Left colon (tissue), 2 donors: ENCODE results near the gene BTRC. TPM values are rescaled to one million over a fixed set of nuclear protein-coding genes. Genes with fewer than 3 reads are reported as not detected.

Experiments
- ATAC-seq: fragments of 200-7000 bp; cut with Tn5 transposase; one replicate; pipeline ENCODE4 v1.9.1; 2020; ENCODE audit warnings: mild to moderate bottlenecking, moderate library complexity
- DNase-seq, 2 donors: peaks; one replicate each; pipeline ENCODE4 v3.0.0-alpha.2; 2020
- intact Hi-C, 2 donors: fragments of 100-400 bp; cut with DNase I in 1 of 2; cut with micrococcal nuclease in 1 of 2; formaldehyde crosslinking; loops; one replicate each; pipeline versions ENCODE4 v1.11.2 to v1.14.0; 2022; cut with DNase I, micrococcal nuclease
- total RNA-seq, 2 donors: library from RNA; stranded (reverse); fragmentation: NEBNext Ultra II Directional; extraction: Animal tissue kit (Norgen Biotek cat#: 25700); gene quantifications; one replicate each; pipeline ENCODE4 v1.2.1, GENCODE V29; 2021
- donor health status: DM: no; HTN: no; CAD: no.
- donor health status: DM: yes; HTN: yes; CAD: no.

The BTRC gene
- total RNA-seq, 2 donors from 2014 or later, result 13.0 to 15.5 TPM

DNA sequence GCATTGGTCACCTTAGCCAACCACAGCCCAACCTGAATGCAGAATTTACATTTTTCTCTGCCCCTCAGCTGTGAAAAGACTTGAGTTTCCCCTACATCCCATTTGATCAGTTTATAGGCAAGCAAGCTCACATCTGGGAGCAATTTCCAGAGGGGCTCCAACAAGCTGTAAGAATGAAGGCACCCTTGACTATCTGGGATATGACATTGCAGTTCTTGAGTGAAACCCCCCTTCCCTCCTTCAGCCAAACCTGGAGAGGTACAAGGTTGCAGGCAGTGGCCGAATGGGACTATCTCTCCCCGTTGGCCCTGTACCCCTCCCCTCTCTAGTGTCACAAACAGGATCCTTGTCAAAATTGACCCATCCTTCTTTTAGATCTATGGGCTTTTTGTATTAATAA is 203.6 kb downstream of the BTRC start:
- intact Hi-C loops, result no loop called here
- DNase-seq, result no peak
- ATAC-seq, result no peak

DNA sequence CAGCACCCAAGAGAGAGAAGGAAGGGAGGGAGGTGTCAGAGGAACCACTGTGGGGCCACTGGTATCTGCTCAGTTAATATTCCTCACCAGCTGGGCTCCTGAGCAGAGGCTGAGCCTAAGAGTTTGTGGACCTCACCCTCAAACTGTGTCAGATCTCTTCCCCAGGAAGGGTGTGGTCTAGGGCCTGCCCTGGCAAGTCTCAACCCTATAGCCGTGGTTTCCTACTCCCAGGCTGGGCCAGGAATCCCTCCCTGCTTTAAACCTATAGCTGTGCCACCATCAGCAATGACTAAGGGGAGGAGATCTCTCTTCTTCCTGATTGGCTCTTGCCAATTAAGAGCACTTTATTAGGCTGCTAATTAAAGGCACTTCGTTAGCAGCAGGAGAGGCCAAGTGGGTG is 204.2 kb downstream of the BTRC start:
- intact Hi-C loops, result no loop called here
- ATAC-seq (peak; percentile 71), DNase-seq (no peak)

DNA sequence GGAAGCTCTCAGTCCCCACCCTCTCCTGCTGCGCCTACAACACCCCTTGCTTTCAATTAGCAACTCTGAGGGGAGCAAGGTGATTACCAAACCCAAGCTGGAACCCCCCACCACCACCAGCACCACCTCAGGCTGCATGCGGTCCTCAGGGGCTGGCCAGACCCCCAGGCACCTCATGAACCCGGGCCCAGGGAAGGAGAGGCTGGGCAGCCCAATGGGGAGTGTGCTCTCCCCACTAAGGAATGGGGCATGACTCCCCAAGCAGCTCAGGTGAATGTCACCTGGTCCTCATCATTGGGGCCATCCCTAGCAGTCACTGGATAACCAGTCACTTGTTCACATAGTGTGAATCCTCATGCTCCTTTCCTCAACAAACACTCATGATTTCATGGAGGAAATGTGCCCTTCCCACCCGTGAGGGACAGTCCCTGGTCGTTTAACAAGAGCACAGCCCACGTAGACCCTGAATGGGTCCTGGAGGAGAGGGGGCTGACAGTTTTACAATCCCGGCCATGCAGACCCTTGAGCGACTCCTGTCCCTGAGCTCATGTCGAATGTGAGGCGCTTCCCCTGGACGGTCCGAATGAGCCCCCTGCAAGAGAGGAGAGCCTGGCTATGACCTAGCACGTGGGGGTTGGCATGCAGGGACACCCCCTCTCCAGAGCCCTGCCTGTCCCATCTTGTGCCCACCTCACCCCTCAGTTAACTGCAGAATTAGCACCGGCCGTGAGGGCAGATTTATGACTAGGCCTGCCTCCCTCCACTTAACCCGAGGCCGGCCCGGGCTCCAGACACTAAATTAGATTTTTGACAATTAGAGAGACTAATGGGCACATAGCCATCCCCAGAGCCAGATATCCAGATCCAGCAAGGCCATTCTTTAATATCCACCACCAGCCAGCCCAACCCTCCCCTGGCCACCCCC is 205.0 kb downstream of the BTRC start:
- DNase-seq (no peak), ATAC-seq (no peak)
- intact Hi-C loops, result no loop called here

DNA sequence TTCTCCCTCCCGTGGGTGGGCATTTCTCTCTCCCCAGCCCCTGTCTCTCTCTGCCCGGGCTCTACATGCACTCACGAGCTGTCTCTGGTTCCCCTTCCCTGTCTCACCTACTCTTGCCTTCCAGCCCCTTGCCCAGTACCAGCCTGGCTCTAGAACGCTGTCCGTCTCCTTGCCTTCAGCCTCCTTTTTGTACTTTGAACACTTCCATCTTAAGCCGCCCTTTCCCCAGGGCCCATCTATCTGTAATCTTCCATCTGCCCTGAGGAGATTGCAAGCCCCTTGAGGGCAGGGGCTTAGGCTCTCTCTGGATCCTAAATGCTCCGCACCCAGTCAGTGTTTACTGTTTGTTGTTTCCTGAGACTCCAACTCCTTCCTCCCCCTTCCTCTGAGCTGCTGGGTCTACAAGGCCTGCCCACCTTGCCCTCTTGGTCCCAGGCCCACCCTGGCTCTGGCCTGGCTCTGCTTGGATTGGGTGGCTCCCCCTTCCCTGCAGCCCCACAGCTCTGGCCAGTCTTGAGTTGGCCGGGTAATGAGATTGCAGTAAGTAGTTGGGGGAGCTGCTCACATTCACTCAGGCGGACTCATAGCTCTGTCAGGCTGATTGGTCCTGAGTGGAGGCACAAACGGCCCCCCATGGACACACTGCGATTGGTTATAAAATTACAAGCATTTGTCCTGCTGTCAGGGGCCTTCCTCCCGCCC is 205.8 kb downstream of the BTRC start:
- DNase-seq (no peak), ATAC-seq (no peak)
- intact Hi-C loops, result no loop called here

DNA sequence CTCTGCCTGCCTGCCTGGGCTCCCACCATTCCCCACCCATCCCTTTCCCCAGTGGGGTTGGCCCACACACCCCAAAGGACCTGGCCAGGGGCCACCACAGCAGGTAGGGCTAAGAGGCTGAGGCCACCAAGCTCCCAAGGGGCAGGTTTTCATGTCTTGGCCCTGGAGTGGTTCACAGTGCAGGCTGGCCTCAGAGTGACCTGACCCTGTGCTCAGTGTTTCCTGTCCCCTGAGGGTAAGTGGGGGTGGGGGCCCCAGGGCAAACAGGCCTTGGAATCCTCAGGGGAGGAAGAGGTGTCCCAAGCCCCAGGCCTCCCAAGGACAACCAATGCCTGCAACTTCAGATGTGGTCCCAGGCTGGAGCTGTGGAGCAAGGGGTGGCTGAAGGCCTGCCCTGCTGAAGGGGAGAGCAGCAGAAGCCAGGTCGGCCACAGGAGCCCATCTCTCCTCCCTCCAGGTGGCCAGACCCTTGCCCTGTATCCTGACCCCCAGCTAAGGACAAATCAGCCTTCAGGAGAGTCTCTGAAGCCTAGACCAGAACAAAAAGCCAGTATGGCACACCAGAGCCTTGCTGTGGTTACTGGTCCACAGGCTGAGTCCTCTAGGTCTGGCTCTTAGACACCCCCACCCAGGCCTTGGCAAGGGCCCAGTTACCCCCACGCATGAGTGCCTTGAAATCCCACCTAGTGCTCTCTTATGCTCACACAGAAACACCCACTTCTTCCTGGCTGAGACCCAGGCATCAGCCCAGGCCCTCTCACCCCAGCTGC is 206.5 kb downstream of the BTRC start:
- DNase-seq, result no peak
- ATAC-seq, result no peak
- intact Hi-C loops, result no loop called here

DNA sequence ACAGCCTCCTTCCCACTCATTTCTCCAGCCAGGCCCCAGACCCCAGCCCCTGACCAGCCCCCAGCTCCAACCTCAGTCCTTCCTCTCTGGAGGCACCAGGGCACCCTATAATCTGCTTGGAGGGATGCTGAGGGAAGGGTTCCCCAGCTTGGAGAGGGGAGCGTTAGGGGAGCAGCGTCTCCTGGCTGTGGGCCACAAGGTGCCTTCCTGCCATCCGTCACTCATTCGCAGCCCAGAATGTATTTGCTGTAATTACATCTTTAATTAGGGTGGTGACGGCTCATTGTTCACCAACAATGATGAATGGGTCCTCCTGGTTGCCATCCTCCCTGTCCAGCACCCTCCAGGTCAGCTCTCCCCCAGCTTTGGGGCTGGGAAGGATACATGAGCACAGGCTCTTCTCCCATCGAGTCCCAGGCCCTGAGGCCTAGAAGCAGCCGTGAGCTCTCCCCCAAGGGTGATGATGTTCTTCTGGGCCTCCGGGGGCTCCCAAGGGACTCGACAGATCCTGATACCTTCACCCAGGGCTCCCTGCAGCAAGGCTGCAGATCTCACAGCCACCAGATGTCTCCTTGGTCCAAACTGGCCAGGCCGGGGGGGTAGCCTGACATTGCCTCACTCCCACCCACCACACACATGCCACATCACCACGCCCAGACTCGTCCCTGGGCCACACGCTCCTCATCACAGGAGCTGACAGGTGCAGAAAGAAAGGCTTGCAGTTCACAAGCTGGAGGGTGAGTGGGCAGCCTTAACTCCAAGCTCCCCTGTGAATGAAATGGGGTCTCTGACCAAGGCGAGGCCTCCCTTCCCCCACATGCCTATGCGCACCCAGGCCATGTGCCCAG is 207.3 kb downstream of the BTRC start:
- intact Hi-C loops, result no loop called here
- no peak for DNase-seq

DNA sequence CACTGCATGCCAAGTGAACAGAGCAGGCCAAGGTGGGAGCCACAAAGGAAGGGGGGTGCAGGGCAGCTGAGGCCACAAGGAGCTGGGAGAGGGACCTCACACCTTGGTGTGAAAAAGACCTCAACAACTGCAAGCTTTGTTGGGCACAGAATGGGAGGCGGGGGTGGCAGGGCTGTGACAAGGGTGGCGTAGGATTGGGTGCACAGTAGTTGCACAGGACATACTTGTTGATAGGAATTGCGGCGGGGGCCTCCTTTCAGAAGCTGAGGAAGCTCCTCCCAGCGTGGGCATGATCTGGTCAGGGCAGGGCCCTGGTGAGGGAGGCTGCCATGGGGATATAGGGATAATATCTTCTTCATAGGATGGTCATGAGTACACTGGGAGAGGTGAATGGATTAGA is 208.3 kb downstream of the BTRC start:
- intact Hi-C loops, result no loop called here
- no peak for DNase-seq
- no peak for ATAC-seq

More for the DNA sequence above, 207.3 kb downstream of the BTRC start:
- ATAC-seq, result no peak

DNA sequence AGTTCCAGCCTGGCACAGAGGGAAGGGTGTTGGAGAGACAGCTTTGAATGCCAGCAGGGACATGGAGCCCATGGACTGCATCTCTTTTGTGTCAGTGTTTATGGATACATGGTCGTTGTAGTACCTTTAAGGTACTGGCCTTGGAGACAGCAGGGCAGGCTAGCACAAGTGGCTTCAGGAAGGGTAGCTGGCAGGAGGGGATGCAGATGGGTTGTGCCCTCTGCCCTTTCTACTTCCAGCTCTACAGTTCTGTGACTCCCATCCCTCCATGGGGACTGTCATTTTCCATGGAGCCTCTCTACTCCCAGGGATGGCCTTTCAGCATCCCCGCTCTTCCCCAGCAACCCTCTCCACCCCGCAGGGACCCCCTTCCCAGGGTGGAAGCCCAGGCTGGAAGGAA is 209.0 kb downstream of the BTRC start:
- DNase-seq (no peak), ATAC-seq (no peak)
- intact Hi-C loops, result no loop called here

DNA sequence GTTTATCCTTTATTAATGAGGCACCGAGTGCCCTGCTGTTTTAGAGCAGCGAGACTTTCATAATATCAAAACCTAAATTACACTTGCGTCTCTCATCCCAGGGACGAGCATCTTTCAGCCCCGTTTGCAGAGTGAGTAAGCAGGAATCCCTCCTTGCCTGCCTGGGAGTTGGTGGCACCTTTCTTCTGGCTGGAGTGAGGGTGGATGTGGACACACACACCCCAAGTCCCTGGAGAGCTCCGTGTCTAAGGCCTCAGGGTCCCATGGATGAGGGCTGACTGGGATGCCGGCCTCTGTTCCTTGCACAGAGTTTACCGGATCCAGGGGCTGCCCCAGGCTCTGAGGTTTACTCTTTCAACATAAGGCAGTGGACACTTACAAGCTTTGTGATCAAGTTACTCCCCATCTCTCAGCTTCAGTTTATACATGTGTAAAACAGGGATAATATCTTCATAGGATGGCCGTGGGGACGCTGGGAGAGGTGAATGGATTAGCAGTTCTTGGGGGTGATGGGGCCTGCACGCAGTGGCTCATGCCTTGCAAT is 209.6 kb downstream of the BTRC start:
- ATAC-seq, result no peak
- intact Hi-C loops, result no loop called here
- no peak for DNase-seq

DNA sequence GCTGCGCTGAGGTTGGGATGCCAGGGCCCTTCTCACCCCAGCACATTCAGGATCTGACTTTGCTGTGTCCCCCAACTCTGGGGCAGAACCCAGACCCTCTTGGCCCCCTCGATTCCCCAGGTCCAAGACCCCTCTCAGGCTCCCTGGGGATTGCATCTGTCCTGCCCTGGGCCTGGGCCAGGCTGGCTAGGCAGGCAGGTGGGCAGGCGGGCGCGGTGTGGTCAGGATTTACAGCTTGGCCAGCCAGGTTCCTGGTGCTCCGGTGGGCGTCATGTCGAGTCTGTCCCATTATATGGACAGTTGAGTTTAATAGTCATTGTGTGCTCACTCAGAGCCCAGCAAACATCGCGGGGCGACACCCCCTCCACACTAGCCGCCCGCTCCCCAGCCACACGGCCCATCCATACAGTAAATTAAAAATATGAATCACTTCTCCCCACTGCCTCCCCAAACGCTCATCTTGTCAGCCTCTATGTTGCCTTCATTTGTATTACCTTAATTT is 210.6 kb downstream of the BTRC start:
- intact Hi-C loops, result no loop called here
- no peak for ATAC-seq
- no peak for DNase-seq

DNA sequence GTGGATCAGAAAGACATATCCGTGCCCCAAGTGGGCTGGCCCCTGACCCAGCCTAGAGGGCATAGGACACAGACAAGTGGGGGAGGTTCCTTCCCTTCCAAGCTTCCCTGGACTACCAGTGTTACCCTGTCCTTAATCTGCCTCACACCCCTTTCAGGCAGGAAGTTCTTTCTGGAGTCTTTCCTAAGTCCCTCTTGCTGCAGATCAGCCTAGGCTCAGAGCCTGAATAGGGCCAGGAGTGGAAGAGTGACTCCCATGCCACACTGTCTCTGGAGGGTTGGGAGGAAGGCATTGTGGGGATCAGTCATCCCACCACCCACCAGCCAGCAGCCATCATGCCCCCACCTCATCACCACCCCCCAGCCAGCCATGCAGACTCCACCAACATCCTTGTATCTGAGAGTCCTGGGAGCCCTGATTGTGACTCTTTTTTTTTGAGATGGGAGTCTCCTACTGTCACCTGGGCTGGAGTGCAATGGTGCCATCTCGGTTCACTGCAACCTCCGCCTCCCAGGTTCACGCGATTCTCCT is 211.5 kb downstream of the BTRC start:
- DNase-seq, result no peak
- intact Hi-C loops, result no loop called here
- ATAC-seq, result no peak

DNA sequence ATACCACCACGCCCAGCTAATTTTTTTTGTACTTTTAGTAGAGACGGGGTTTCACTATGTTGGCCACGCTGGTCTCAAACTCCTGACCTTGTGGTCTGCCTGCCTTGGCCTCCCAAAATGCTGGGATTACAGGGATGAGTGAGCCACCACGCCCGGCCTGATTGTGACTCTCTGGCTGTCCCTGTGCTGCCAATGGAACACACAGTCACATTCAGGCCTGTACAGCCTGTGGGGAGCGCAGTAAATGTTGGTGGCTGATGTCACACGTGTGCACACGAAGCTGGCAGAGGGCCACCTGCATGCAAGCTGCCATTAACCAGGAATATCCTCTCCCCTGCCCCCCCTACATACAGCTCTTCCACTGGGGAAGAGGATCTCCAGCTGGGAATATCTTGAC is 212.0 kb downstream of the BTRC start:
- intact Hi-C loops, result no loop called here
- ATAC-seq (no peak), DNase-seq (no peak)

DNA sequence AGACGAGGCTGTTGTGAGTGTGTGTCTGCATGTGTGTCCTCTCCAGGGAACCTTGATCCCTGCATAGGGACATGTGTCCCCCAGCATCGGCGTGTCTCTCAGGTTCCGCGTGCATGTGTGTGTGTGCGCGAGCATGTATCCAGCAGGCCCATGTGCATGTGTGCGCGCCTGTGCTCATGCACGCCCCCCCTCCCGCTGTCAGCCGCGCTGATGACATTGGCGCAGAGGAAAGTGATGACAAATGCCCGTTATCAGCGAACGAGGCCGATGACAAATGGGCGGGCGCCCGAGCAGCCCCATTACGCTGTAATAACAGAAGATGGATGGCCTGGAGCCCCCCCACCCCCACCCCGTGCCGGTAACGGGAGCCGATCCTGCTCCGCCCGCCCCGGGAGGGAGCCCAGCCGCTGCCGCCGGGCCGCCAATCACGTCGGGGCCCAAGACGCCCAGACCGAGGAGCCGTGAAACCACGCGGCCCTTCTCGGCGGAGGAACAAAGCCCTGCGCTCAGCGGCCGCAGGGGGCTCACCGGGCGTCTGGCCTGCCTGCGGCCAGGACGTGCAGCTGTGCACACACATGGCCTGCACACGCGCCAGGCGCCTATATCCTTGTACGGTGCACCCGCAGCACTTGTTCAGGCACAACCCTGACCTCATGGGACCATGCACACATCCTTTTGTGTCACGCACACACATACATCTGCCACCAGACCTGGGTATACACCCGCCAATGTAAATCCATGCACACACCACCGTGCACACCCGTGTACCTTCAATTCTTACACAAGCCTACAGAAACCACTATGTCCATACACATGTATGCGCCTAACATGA is 212.6 kb downstream of the BTRC start:
- intact Hi-C loops, result no loop called here
- no peak for ATAC-seq
- no peak for DNase-seq

DNA sequence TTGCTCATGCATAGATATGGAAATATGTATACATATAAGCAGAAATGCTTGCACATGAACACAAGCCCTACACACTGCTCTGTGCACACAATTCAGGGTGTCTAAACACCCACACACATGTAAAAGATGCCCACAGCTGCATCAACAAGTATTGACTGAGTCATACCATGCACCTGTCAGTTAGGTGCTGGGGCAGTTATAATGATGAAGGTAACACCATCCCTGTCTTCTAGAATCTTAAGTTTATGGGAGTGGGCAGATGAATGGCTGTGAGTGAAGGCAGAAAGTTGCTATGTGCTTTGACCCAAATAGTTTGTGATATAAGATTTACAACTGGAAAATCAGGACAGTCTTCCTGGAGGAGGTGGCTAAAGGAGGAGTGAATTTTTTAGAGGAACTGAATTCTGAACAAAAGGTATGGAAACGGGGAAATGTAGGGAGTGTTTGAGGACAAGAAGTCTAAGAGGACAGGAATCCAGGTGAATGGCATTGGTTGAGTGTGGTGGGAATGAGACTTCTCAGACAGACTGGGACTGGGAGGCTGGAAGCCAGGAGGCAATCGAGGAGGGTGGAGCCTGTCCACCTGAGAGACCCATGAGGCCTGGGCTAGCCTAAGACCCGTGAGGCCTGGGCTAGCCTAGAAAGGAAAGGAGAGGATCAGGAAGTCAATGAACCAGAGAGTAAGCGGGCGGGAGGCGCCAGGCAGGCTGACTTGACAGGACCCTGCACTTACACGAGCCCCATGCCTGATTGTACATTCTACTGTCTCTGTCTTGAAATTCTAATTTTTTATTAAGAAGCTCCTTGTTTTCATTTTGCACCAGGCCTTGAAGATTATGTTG is 213.4 kb downstream of the BTRC start:
- no peak for DNase-seq
- ATAC-seq, result no peak
- intact Hi-C loops, result no loop called here

DNA sequence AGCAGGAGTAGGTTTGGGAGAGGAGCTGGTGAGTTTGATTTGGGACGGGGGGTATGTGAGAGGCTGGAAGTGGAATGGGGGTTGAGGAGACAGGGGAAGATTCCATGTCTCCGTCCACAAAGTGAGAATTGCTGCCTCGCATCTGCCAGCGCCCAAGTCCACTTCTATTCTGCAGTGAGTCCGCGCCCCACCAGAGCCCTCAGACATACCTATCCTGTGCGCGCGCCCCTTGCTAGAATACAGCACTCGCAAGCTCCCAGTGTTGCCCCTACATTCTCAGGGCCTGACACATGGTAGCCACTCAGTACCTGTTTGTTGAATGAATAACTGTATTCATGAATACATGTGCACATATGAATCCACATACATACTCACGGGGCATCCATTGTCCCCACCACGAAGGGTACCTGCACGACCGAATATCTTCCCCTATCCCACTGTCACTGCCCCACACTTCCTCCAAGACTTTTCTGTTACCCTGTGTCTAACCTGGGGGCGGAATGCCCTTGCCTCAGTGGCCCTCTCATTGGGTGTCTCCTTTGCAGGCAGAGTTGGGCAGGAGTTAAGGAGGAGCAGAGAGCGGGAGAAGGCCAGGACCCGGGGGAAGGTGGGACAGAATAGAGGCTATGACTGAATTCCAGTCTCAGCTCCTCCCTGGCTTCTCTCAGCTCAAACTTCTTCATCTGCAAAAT is 214.2 kb downstream of the BTRC start:
- DNase-seq (no peak), ATAC-seq (no peak)
- intact Hi-C loops, result no loop called here

DNA sequence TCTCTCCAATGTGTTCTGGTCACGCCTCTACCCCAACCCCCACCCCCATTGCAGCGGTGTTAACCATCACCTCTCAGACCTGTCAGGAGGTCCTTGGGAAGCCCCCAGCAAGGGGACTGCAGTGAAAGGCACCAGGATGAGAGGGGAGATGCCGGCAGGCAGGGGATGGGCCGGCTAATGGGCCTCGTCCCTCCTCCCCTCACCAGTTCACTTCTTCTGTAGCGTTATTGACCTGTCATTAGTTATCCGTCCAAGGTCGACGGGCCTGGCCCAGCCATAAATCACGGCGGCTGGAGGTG is 215.3 kb downstream of the BTRC start:
- ATAC-seq, result no peak
- intact Hi-C loops, result no loop called here
- no peak for DNase-seq
